Activated T-helper 17 cell treated with anti-CD3 and anti-CD28 coated beads, Interleukin-2, amount 50 U/mL, for 72 hours (primary cell): Measurements from ENCODE around the gene ATG5. TPM values are rescaled to one million over a fixed set of nuclear protein-coding genes. Genes with fewer than 3 reads are reported as not detected.

Source experiments
- ATAC-seq: fragments of 150-1000 bp; cut with Tn5 transposase; replicated peaks from 2 replicates; pipeline ENCODE4 v1.10.0; 2021; ENCODE audit warnings: mild to moderate bottlenecking, moderate library complexity
- H3K27ac Mint-ChIP-seq: one replicate; pipeline ENCODE4 v1.8.0; 2022; ENCODE audit warnings: mixed read lengths
- H3K27me3 Mint-ChIP-seq: one replicate; pipeline ENCODE4 v1.8.0; 2022; ENCODE audit warnings: mixed read lengths
- H3K36me3 Mint-ChIP-seq: one replicate; pipeline ENCODE4 v1.8.0; 2022; ENCODE audit warnings: low read depth, mild to moderate bottlenecking, mixed read lengths
- H3K4me1 Mint-ChIP-seq: one replicate; pipeline ENCODE4 v1.8.0; 2022; ENCODE audit warnings: mixed read lengths
- H3K4me3 Mint-ChIP-seq: one replicate; pipeline ENCODE4 v1.8.0; 2022; ENCODE audit warnings: mild to moderate bottlenecking, mixed read lengths
- H3K9me3 Mint-ChIP-seq: one replicate; pipeline ENCODE4 v1.8.0; 2022; ENCODE audit warnings: mixed read lengths
- total RNA-seq, 2 donors: library from RNA; stranded (reverse); gene quantifications; one replicate each; pipeline ENCODE4 v1.2.3, GENCODE V29; 2022

The ATG5 gene
- total RNA-seq, 2 donors from 2014 or later: 24.3 to 47.4 TPM

DNA sequence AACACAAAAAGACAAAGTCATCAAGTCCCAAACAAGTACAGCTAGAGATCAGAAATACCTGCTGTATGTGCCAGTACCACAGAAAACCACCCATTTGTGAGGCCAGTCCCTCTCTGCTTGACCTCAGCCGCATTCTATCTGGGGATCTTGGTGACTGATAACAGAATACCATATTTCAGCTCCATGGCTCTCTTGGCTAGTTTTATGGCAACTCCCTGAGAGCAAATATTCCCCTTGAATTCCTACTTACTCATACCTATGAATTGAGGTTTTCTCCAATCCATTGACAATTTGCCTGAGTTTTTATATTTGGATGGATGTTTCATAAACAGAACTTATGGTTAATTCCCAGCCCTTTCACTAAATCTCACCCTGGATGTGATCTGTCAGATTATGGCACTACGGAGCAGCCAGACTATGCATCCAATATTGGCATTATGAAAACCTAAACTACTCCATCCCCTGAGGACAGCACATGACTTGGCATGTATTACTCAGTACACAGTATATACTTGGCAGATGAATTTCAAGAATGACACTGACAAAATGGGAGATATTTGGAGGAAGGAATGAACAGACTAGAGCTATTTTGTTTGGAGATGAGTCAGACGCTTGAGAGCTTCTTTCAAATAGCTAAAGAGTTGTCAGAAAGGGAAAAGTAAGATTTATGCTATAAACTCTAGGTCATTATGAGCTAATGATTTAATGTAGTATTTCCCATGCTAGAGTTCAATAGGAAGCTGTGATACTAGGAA is 143.7 kb downstream of the ATG5 start:
- no peaks in the 10 kb centered on the region for H3K27me3 Mint-ChIP-seq
- H3K36me3 Mint-ChIP-seq: peaks cover 21% of the 10 kb centered on the region
- peaks cover 2% of the 10 kb centered on the region for H3K9me3 Mint-ChIP-seq
- H3K4me3 Mint-ChIP-seq: peak overlapping the region; percentile 57
- H3K27ac Mint-ChIP-seq: peak overlapping the region; percentile 89
- peaks cover 46% of the 10 kb centered on the region for H3K4me1 Mint-ChIP-seq
- peak; percentile 61 for ATAC-seq

GRCh38 chr6:106180208-106180607 is 145.4 kb downstream of the ATG5 start:
- H3K4me1 Mint-ChIP-seq: peaks cover 33% of the 10 kb centered on the region
- H3K9me3 Mint-ChIP-seq: peaks cover 4% of the 10 kb centered on the region
- ATAC-seq: no peak
- no peak overlapping the region for H3K4me3 Mint-ChIP-seq
- peaks cover 6% of the 10 kb centered on the region for H3K36me3 Mint-ChIP-seq
- H3K27me3 Mint-ChIP-seq: no peaks in the 10 kb centered on the region
- no peak overlapping the region for H3K27ac Mint-ChIP-seq

GRCh38 chr6:106178900-106179299 is 146.7 kb downstream of the ATG5 start:
- Mint-ChIP-seq H3K27me3 (no peaks in the 10 kb centered on the region), H3K4me3 (no peak overlapping the region), H3K27ac (no peak overlapping the region), H3K9me3 (peaks cover 4% of the 10 kb centered on the region), H3K36me3 (no peaks in the 10 kb centered on the region), H3K4me1 (peaks cover 26% of the 10 kb centered on the region)
- ATAC-seq: no peak

DNA sequence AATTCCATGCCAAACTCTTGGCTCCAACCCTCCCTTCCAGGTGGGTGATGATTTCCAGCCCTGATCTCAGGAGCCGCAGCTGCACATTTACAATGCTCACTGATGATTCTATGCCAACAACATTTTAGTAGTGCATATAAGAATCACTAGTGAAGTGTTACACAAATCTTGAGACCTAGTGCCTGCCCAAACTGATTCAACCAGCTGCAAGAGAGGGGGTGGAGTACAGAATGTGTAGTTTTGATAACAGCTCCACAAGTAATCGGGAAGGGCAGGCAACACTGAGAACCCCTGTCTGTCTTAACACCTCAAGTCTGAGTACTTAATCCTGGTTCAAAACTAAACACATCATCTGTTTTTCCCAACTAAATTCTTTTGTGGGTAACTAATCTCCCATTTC is 147.8 kb downstream of the ATG5 start:
- Mint-ChIP-seq H3K27ac (no peak overlapping the region), H3K4me3 (no peak overlapping the region), H3K27me3 (no peaks in the 10 kb centered on the region), H3K36me3 (no peaks in the 10 kb centered on the region), H3K9me3 (peaks cover 4% of the 10 kb centered on the region), H3K4me1 (peaks cover 24% of the 10 kb centered on the region)
- no peak for ATAC-seq

GRCh38 chr6:106173124-106173879 is 152.3 kb downstream of the ATG5 start:
- Mint-ChIP-seq H3K9me3 (peaks cover 4% of the 10 kb centered on the region), H3K27me3 (no peaks in the 10 kb centered on the region), H3K4me3 (peak overlapping the region; percentile 9), H3K36me3 (no peaks in the 10 kb centered on the region), H3K4me1 (peaks cover 24% of the 10 kb centered on the region), H3K27ac (no peak overlapping the region)
- peak; percentile 25 for ATAC-seq

- H3K36me3 Mint-ChIP-seq: peaks cover 5% of the 10 kb centered on the region
- peaks cover 37% of the 10 kb centered on the region for H3K4me1 Mint-ChIP-seq
- H3K4me3 Mint-ChIP-seq: peak overlapping the region; percentile 14
- H3K27me3 Mint-ChIP-seq: no peaks in the 10 kb centered on the region
- H3K27ac Mint-ChIP-seq: peak overlapping the region; percentile 20
- ATAC-seq: no peak
- no peaks in the 10 kb centered on the region for H3K9me3 Mint-ChIP-seq
Measured at GRCh38 chr6:106170030-106170791, 155.3 kb downstream of the ATG5 start.

- H3K9me3 Mint-ChIP-seq: no peaks in the 10 kb centered on the region
- H3K4me3 Mint-ChIP-seq: peak overlapping the region; percentile 14
- H3K4me1 Mint-ChIP-seq: peaks cover 41% of the 10 kb centered on the region
- peak; percentile 37 for ATAC-seq
- no peaks in the 10 kb centered on the region for H3K27me3 Mint-ChIP-seq
- H3K36me3 Mint-ChIP-seq: peaks cover 5% of the 10 kb centered on the region
- H3K27ac Mint-ChIP-seq: peak overlapping the region; percentile 20
Measured at GRCh38 chr6:106169517-106169916, 156.0 kb downstream of the ATG5 start.

- ATAC-seq: no peak
- peak overlapping the region; percentile 78 for H3K4me3 Mint-ChIP-seq
- no peaks in the 10 kb centered on the region for H3K9me3 Mint-ChIP-seq
- H3K4me1 Mint-ChIP-seq: peaks cover 46% of the 10 kb centered on the region
- H3K27me3 Mint-ChIP-seq: no peaks in the 10 kb centered on the region
- H3K27ac Mint-ChIP-seq: peak overlapping the region; percentile 90
- peaks cover 5% of the 10 kb centered on the region for H3K36me3 Mint-ChIP-seq
Measured at GRCh38 chr6:106168097-106168888, 157.3 kb downstream of the ATG5 start.

- no peaks in the 10 kb centered on the region for H3K27me3 Mint-ChIP-seq
- H3K36me3 Mint-ChIP-seq: peaks cover 5% of the 10 kb centered on the region
- H3K9me3 Mint-ChIP-seq: no peaks in the 10 kb centered on the region
- peaks cover 49% of the 10 kb centered on the region for H3K4me1 Mint-ChIP-seq
- H3K4me3 Mint-ChIP-seq: peak overlapping the region; percentile 78
- ATAC-seq: peak; percentile 26
- H3K27ac Mint-ChIP-seq: peak overlapping the region; percentile 90
Measured at GRCh38 chr6:106167096-106167814, 158.3 kb downstream of the ATG5 start.

DNA sequence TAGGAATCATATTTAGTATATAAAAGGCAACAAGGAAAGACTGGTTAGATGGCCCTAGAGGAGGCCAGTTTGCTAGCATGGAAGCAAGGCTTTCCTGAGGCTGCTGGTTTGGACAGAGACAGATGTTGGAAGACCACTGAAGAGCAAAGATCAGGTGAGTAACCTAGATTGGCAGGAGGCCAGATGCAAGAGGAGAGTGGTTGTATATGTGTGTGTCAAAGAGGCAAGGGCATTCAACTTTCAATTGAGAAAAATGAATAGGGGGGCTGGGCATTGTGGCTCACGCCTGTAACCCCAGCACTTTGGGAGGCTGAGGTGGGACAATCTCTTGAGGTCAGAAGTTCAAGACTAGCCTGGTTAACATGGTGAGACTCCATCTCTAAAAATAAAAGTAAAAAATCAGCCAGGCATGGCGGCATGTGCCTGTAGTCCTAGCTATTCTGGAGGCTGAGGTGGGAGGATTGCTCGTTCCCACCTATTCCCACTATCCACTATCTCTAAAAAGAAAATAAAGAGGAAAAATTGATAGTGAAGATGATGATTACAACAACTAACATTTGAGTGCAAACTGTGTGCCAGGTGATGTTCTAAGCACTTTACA is 159.6 kb downstream of the ATG5 start:
- H3K27me3 Mint-ChIP-seq: no peaks in the 10 kb centered on the region
- H3K9me3 Mint-ChIP-seq: no peaks in the 10 kb centered on the region
- no peak for ATAC-seq
- peaks cover 49% of the 10 kb centered on the region for H3K4me1 Mint-ChIP-seq
- H3K36me3 Mint-ChIP-seq: peaks cover 5% of the 10 kb centered on the region
- peak overlapping the region; percentile 78 for H3K4me3 Mint-ChIP-seq
- H3K27ac Mint-ChIP-seq: peak overlapping the region; percentile 90

- H3K27ac Mint-ChIP-seq: peak overlapping the region; percentile 91
- H3K4me1 Mint-ChIP-seq: peaks cover 41% of the 10 kb centered on the region
- H3K9me3 Mint-ChIP-seq: no peaks in the 10 kb centered on the region
- peak; percentile 88 for ATAC-seq
- H3K4me3 Mint-ChIP-seq: peak overlapping the region; percentile 78
- H3K27me3 Mint-ChIP-seq: no peaks in the 10 kb centered on the region
- H3K36me3 Mint-ChIP-seq: peaks cover 5% of the 10 kb centered on the region
Measured at GRCh38 chr6:106163966-106164877, 161.3 kb downstream of the ATG5 start.

DNA sequence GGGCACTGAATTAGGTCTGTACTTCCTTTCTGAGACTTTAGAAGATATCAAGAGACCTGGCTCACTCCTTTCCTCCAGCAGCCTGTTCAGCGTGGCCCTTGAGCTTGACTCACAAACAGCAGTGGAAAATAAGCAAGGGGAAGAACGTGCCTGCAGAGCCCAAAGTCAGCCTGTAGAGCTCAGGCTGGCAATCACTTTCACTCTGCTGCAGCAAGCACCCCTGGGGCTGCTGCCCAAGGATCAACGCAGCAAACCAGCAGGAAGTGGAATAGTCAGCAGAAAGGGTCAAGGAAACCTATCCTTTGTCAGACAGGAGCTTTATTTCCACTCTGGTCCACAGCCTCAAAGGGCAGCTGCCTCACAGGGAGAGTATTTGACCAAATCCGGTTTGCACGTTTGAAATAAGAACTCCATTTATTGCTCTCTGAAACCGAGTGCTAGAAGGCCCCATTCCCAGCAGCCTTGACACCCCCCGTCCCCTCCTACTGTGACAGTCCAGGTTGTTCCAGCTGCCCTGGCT is 162.1 kb downstream of the ATG5 start:
- Mint-ChIP-seq H3K27me3 (no peaks in the 10 kb centered on the region), H3K4me3 (peak overlapping the region; percentile 78), H3K9me3 (no peaks in the 10 kb centered on the region), H3K4me1 (peaks cover 41% of the 10 kb centered on the region), H3K36me3 (peaks cover 5% of the 10 kb centered on the region), H3K27ac (peak overlapping the region; percentile 91)
- peak; percentile 39 for ATAC-seq
